ENCODE data around the gene SLC38A10. TPM values are rescaled to one million over a fixed set of nuclear protein-coding genes. Genes with fewer than 3 reads are reported as not detected.

Gene SLC38A10
- total RNA-seq, 3 donors from 2014 or later (not counting 1 experiment from before 2014, with no cell fraction given): 72.2 to 104 (median 90.5) TPM

- Mint-ChIP-seq H3K4me1 (peaks cover 6 to 22% of the 10 kb centered on the region in 2 donors), H3K27me3 (ENCODE audit: low read depth in 2 of 2) (peaks cover 8 to 36% of the 10 kb centered on the region in 2 donors), H3K4me3 (no peak overlapping the region), H3K27ac (no peak overlapping the region), H3K9me3 (no peaks in the 10 kb centered on the region), H3K36me3 (no peaks in the 10 kb centered on the region)
- H3K36me3 ChIP-seq (ENCODE audit: control insufficient read depth, insufficient read depth, low read length): no peaks in the 10 kb centered on the region
- DNase-seq (no peak), ATAC-seq (no peak)
- 36% methylated on average over 60 of the region's 60 CpGs for WGBS (ENCODE audit: insufficient coverage)
- no peak overlapping the region for H3K4me3 ChIP-seq (ENCODE audit: low read length)
- peaks cover 32% of the 10 kb centered on the region for H3K4me1 ChIP-seq (ENCODE audit: control insufficient read depth, insufficient read depth, low read length)
- H3K27ac ChIP-seq (ENCODE audit: low read length): no peak overlapping the region
- intact Hi-C loops (cut with micrococcal nuclease): no loop called here
- H3K27me3 ChIP-seq (ENCODE audit: control insufficient read depth, insufficient read depth, low read length): peaks cover 52% of the 10 kb centered on the region
- no peaks in the 10 kb centered on the region for H3K9me3 ChIP-seq (ENCODE audit: control insufficient read depth, insufficient read depth, low read length)
- no peak for TF ChIP-seq CTCF (IDR thresholded peaks at IDR 0.05)
Measured at GRCh38 chr17:81340607-81341515, 45.8 kb upstream of the SLC38A10 start.

GRCh38 chr17:81339534-81340296 is 44.6 kb upstream of the SLC38A10 start:
- H3K27ac Mint-ChIP-seq: no peak overlapping the region
- peaks cover 48% of the 10 kb centered on the region for H3K27me3 ChIP-seq (ENCODE audit: control insufficient read depth, insufficient read depth, low read length)
- 84% methylated on average over 11 of the region's 11 CpGs for WGBS (ENCODE audit: insufficient coverage)
- intact Hi-C loops (cut with micrococcal nuclease): no loop called here
- peaks cover 24% of the 10 kb centered on the region for H3K4me1 ChIP-seq (ENCODE audit: control insufficient read depth, insufficient read depth, low read length)
- H3K36me3 Mint-ChIP-seq: no peaks in the 10 kb centered on the region
- H3K9me3 ChIP-seq (ENCODE audit: control insufficient read depth, insufficient read depth, low read length): no peaks in the 10 kb centered on the region
- peaks cover 7 to 33% of the 10 kb centered on the region in 2 donors for H3K27me3 Mint-ChIP-seq (ENCODE audit: low read depth in 2 of 2)
- peaks cover 6 to 16% of the 10 kb centered on the region in 2 donors for H3K4me1 Mint-ChIP-seq
- DNase-seq: no peak
- no peak overlapping the region for H3K4me3 Mint-ChIP-seq
- no peaks in the 10 kb centered on the region for H3K9me3 Mint-ChIP-seq
- no peak overlapping the region for H3K4me3 ChIP-seq (ENCODE audit: low read length)
- no peak overlapping the region for H3K27ac ChIP-seq (ENCODE audit: low read length)
- no peak for ATAC-seq
- TF ChIP-seq CTCF (IDR thresholded peaks at IDR 0.05): no peak
- no peaks in the 10 kb centered on the region for H3K36me3 ChIP-seq (ENCODE audit: control insufficient read depth, insufficient read depth, low read length)

- Mint-ChIP-seq H3K27me3 (ENCODE audit: low read depth in 2 of 2) (peaks cover 1 to 28% of the 10 kb centered on the region in 2 donors), H3K36me3 (no peaks in the 10 kb centered on the region), H3K9me3 (no peaks in the 10 kb centered on the region), H3K4me1 (peaks cover under 1 to 11% of the 10 kb centered on the region in 2 donors), H3K27ac (no peak overlapping the region), H3K4me3 (no peak overlapping the region)
- Histone ChIP-seq H3K9me3 (ENCODE audit: control insufficient read depth, insufficient read depth, low read length) (no peaks in the 10 kb centered on the region), H3K36me3 (ENCODE audit: control insufficient read depth, insufficient read depth, low read length) (no peaks in the 10 kb centered on the region), H3K4me1 (ENCODE audit: control insufficient read depth, insufficient read depth, low read length) (peaks cover 19% of the 10 kb centered on the region), H3K27ac (ENCODE audit: low read length) (no peak overlapping the region), H3K4me3 (ENCODE audit: low read length) (no peak overlapping the region), H3K27me3 (ENCODE audit: control insufficient read depth, insufficient read depth, low read length) (peaks cover 43% of the 10 kb centered on the region)
- DNase-seq (no peak), ATAC-seq (no peak)
- TF ChIP-seq CTCF (IDR thresholded peaks at IDR 0.05): no peak
- intact Hi-C loops (cut with micrococcal nuclease): no loop called here
- WGBS (ENCODE audit: insufficient coverage): 68% methylated on average over 4 of the region's 4 CpGs
Measured at GRCh38 chr17:81339191-81339533, 44.1 kb upstream of the SLC38A10 start.

Data from natural killer cell (primary cell).